PC-9 (cell line): ENCODE measurements around the gene CDC14B. TPM values are rescaled to one million over a fixed set of nuclear protein-coding genes. Genes with fewer than 3 reads are reported as not detected.
"Not testable (repeated sequence)": the region's sequence is repeated elsewhere in the genome, so short reads cannot be mapped to it uniquely, and the experiment has no call there.

Experiments
- BruUV-seq: library from RNA; stranded (reverse); fragments of 400-500 nt; replicated peaks from 2 replicates; lab custom pipeline; 2021; lab: Mats Ljungman, UMichigan
- CTCF ChIA-PET: fragments of 300-600 bp; sonication (Branson Sonifier 250); formaldehyde crosslinking; loops from one replicate; lab custom pipeline; 2022; ENCODE audit warnings: antibody characterized with exemption; lab: Charles Lee
- POLR2A ChIA-PET: fragments of 300-600 bp; sonication (Branson Sonifier 250); formaldehyde crosslinking; loops from one replicate; lab custom pipeline; 2022; ENCODE audit warnings: antibody characterized with exemption; ENCODE audit not compliant: unreplicated experiment; lab: Charles Lee
- DNase-seq, 2 experiments: peaks; one replicate each; pipeline versions ENCODE4 v3.0.0 to v3.0.0-alpha.2; 2015 to 2022; ENCODE audit warnings: mixed read lengths in 1 of 2
- H2AFZ ChIP-seq: fragments of 200-600 bp; sonication (generic); 2 replicates; pipeline ENCODE4 v1.8.1; 2017; ENCODE audit warnings: antibody characterized with exemption
- H3F3A ChIP-seq: fragments of 200-600 bp; sonication (generic); 2 replicates; pipeline ENCODE4 v1.8.1; 2017; ENCODE audit warnings: antibody characterized with exemption, mild to moderate bottlenecking, low read depth; ENCODE audit not compliant: insufficient read depth
- H3K27ac ChIP-seq: fragments of 200-600 bp; sonication (generic); 2 replicates; pipeline ENCODE4 v1.6.1; 2016; ENCODE audit warnings: mixed run types
- H3K27me3 ChIP-seq: fragments of 200-600 bp; sonication (generic); 2 replicates; pipeline ENCODE4 v1.6.1; 2016; ENCODE audit warnings: low read depth, mixed run types; ENCODE audit not compliant: insufficient read depth
- H3K36me3 ChIP-seq: fragments of 200-600 bp; sonication (generic); 2 replicates; pipeline ENCODE4 v1.6.1; 2016; ENCODE audit warnings: low read depth, mixed run types
- H3K4me1 ChIP-seq: fragments of 200-600 bp; sonication (generic); replicated peaks from 2 replicates; pipeline ENCODE4 v1.6.1; 2016; ENCODE audit warnings: mixed run types; ENCODE audit not compliant: insufficient read depth
- H3K4me2 ChIP-seq: fragments of 200-600 bp; sonication (generic); 2 replicates; pipeline ENCODE4 v1.6.1; 2017; ENCODE audit warnings: mixed run types
- H3K4me3 ChIP-seq: fragments of 200-600 bp; sonication (generic); 2 replicates; pipeline ENCODE4 v1.6.1; 2016; ENCODE audit warnings: mixed run types
- H3K79me2 ChIP-seq: fragments of 200-600 bp; sonication (generic); 2 replicates; pipeline ENCODE4 v1.6.1; 2017; ENCODE audit warnings: low read depth, mixed run types
- H3K9me2 ChIP-seq: fragments of 200-600 bp; sonication (generic); 2 replicates; pipeline ENCODE4 v1.8.1; 2017; ENCODE audit warnings: mild to moderate bottlenecking; ENCODE audit not compliant: insufficient read depth
- H3K9me3 ChIP-seq: fragments of 200-600 bp; sonication (generic); 2 replicates; pipeline ENCODE4 v1.8.1; 2016; ENCODE audit warnings: low read depth; ENCODE audit not compliant: insufficient read depth
- H4K20me1 ChIP-seq: fragments of 200-600 bp; sonication (generic); 2 replicates; pipeline ENCODE4 v1.8.1; 2017; ENCODE audit not compliant: insufficient read depth
- CTCF ChIP-seq: fragments of 200-600 bp; sonication (generic); conservative IDR thresholded peaks from 2 replicates; pipeline ENCODE4 v1.6.1; 2017; ENCODE audit warnings: mixed run types, antibody characterized with exemption, mild to moderate bottlenecking, moderate library complexity
- EZH2 ChIP-seq: fragments of 200-600 bp; sonication (generic); IDR thresholded peaks from 2 replicates; pipeline ENCODE4 v1.8.0; 2017; ENCODE audit warnings: antibody characterized with exemption, low read depth
- intact Hi-C: fragments of 100-400 bp; cut with micrococcal nuclease; formaldehyde crosslinking; loops from one replicate; pipeline ENCODE4 v1.10.0; 2022; ENCODE audit not compliant: unreplicated experiment
- total RNA-seq: library from RNA; stranded (reverse); gene quantifications from 2 replicates; pipeline ENCODE4 v1.2.3, GENCODE V29; 2021

Gene CDC14B
- total RNA-seq, 1 experiment from 2014 or later: 47.2 TPM

GRCh38 chr9:96551403-96551802 lies 68.2 kb downstream of the CDC14B start:
- BruUV-seq: no TSS peak
- no peaks in the 10 kb centered on the region for H3F3A ChIP-seq
- no peak for TF ChIP-seq CTCF
- no peak for TF ChIP-seq EZH2
- H3K27ac ChIP-seq: no peak overlapping the region
- no peaks in the 10 kb centered on the region for H3K36me3 ChIP-seq
- no peaks in the 10 kb centered on the region for H3K9me2 ChIP-seq
- no peak overlapping the region for H3K4me3 ChIP-seq
- POLR2A ChIA-PET: no interaction called here
- CTCF ChIA-PET: no interaction called here
- no peak overlapping the region for H2AFZ ChIP-seq
- no peak overlapping the region for H3K4me2 ChIP-seq
- H3K79me2 ChIP-seq: no peaks in the 10 kb centered on the region
- no peaks in the 10 kb centered on the region for H3K27me3 ChIP-seq
- H4K20me1 ChIP-seq: no peaks in the 10 kb centered on the region
- no peaks in the 10 kb centered on the region for H3K4me1 ChIP-seq
- no peak for DNase-seq
- H3K9me3 ChIP-seq: no peaks in the 10 kb centered on the region
- intact Hi-C loops: no loop called here

- DNase-seq: no peak
- H3K9me2 ChIP-seq: no peaks in the 10 kb centered on the region
- no peaks in the 10 kb centered on the region for H3K4me1 ChIP-seq
- no peak overlapping the region for H3K4me3 ChIP-seq
- no peaks in the 10 kb centered on the region for H3K36me3 ChIP-seq
- H3K27me3 ChIP-seq: no peaks in the 10 kb centered on the region
- intact Hi-C loops: no loop called here
- no peaks in the 10 kb centered on the region for H4K20me1 ChIP-seq
- POLR2A ChIA-PET: no interaction called here
- H2AFZ ChIP-seq: no peak overlapping the region
- no peak overlapping the region for H3K27ac ChIP-seq
- CTCF ChIA-PET: no interaction called here
- no peaks in the 10 kb centered on the region for H3K79me2 ChIP-seq
- no peak overlapping the region for H3K4me2 ChIP-seq
- no TSS peak for BruUV-seq
- no peaks in the 10 kb centered on the region for H3K9me3 ChIP-seq
- 0 out of 2 replicates have a peak, but pooled peaks cover 2% of the 10 kb centered on the region for H3F3A ChIP-seq
- TF ChIP-seq CTCF: no peak
- no peak for TF ChIP-seq EZH2
Observed at GRCh38 chr9:96550659-96551058, 69.0 kb downstream of the CDC14B start.

- not testable (repeated sequence) for DNase-seq
Observed at GRCh38 chr9:96543131-96543530, 76.5 kb downstream of the CDC14B start.

GRCh38 chr9:96540106-96540505 lies 79.5 kb downstream of the CDC14B start:
- H3K4me1 ChIP-seq: no peaks in the 10 kb centered on the region
- POLR2A ChIA-PET: no interaction called here
- no peaks in the 10 kb centered on the region for H3K9me3 ChIP-seq
- no TSS peak for BruUV-seq
- H3K36me3 ChIP-seq: no peaks in the 10 kb centered on the region
- no peak overlapping the region for H3K27ac ChIP-seq
- no peak for DNase-seq
- H3K4me2 ChIP-seq: no peak overlapping the region
- no peaks in the 10 kb centered on the region for H3K9me2 ChIP-seq
- H3F3A ChIP-seq: no peaks in the 10 kb centered on the region
- no peaks in the 10 kb centered on the region for H4K20me1 ChIP-seq
- intact Hi-C loops: no loop called here
- no peaks in the 10 kb centered on the region for H3K79me2 ChIP-seq
- TF ChIP-seq EZH2 (no peak), CTCF (no peak)
- H3K4me3 ChIP-seq: no peak overlapping the region
- H2AFZ ChIP-seq: no peak overlapping the region
- no peaks in the 10 kb centered on the region for H3K27me3 ChIP-seq
- CTCF ChIA-PET: no interaction called here

More at GRCh38 chr9:96543131-96543530, 76.5 kb downstream of the CDC14B start:
- H3F3A ChIP-seq, H3K27ac ChIP-seq, H2AFZ ChIP-seq, intact Hi-C loops, BruUV-seq, H3K36me3 ChIP-seq, H3K4me3 ChIP-seq, H3K4me1 ChIP-seq, POLR2A ChIA-PET, H3K9me2 ChIP-seq, H3K9me3 ChIP-seq, H4K20me1 ChIP-seq, CTCF ChIA-PET, H3K79me2 ChIP-seq, H3K4me2 ChIP-seq, H3K27me3 ChIP-seq: not testable (repeated sequence)
